HepG2 (cell line): ENCODE results near the gene PRKAR1B.

Source experiments
- HNF4A ChIP-seq: sonication (generic); formaldehyde crosslinking; IDR thresholded peaks from 2 replicates; pipeline ENCODE4 v1.4.0; 2020; ENCODE audit warnings: missing genetic modification reagents
- SMC3 ChIP-seq: IDR thresholded peaks from 2 replicates; pipeline ENCODE4 v1.6.1; 2011; ENCODE audit warnings: low read length, improper control_type of control experiment
- SUZ12 ChIP-seq: fragments of 150-350 bp; IDR thresholded peaks from 2 replicates; pipeline ENCODE4 v1.6.1; 2014; ENCODE audit warnings: low read depth, low read length

DNA sequence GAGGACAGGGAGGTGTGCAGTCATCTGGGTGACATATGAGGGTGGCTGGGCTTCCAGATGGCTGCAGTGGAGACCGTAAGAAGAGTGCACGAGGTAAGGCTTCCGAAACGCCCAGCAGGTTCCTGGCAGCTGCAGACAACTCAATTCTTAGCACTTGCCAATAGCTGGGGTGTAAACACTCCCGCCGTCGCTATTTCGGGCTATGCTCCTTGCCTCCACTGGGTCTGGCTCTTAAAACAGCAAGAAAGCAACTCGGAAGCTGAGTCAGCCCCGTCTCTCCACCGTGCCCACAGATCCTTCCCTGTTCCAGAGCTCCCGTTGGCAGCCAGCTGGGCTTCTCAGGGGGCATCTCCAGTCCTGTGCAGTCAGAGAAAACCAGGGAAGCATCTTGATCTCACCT is 201.3 kb downstream of the PRKAR1B start:
- TF ChIP-seq SMC3 (no peak), HNF4A (no peak), SUZ12 (no peak)
